HL-60 (cell line): ENCODE data around the gene FNDC3B.

Experiments
- DNase-seq, 2 experiments: peaks; one replicate each; pipeline ENCODE4 v3.0.0-alpha.2; 2010 to 2020; ENCODE audit warnings: low read depth in 1 of 2, low spot score in 1 of 2
- H3K27ac ChIP-seq: fragments of 250-450 bp; sonication (Bioruptor Pico); replicated peaks from 2 replicates; pipeline ENCODE4 v1.5.1; 2020; ENCODE audit warnings: mild to moderate bottlenecking, moderate library complexity
- H3K27me3 ChIP-seq: fragments of 250-450 bp; sonication (Bioruptor Pico); 2 replicates; pipeline ENCODE4 v1.5.1; 2021; ENCODE audit warnings: mild to moderate bottlenecking, moderate library complexity; ENCODE audit not compliant: insufficient read depth, poor library complexity, severe bottlenecking
- H3K4me3 ChIP-seq: replicated peaks from 2 replicates; pipeline ENCODE4 v1.5.1; 2011; ENCODE audit warnings: mild to moderate bottlenecking, control low read depth, low read length; ENCODE audit not compliant: insufficient read depth
- CTCF ChIP-seq: IDR thresholded peaks from one replicate; pipeline ENCODE4 v1.5.1; 2011; ENCODE audit warnings: low read length, control low read depth, inconsistent platforms; ENCODE audit not compliant: insufficient read depth
- GABPA ChIP-seq: IDR thresholded peaks from 2 replicates; pipeline ENCODE4 v1.6.1; 2012; ENCODE audit warnings: low read depth
- POLR2AphosphoS5 ChIP-seq: IDR thresholded peaks from 2 replicates; pipeline ENCODE4 v1.6.1; 2012; ENCODE audit warnings: low read depth
- REST ChIP-seq: IDR thresholded peaks from 2 replicates; pipeline ENCODE4 v1.6.1; 2012; ENCODE audit warnings: low read depth; ENCODE audit not compliant: insufficient replicate concordance
- SPI1 ChIP-seq: IDR thresholded peaks from 2 replicates; pipeline ENCODE4 v1.6.1; 2012; ENCODE audit warnings: low read depth, mild to moderate bottlenecking, borderline replicate concordance

Gene FNDC3B

GRCh38 chr3:172198428-172198827, 159.1 kb downstream of the FNDC3B start:
- no peak for TF ChIP-seq POLR2AphosphoS5
- TF ChIP-seq SPI1 = no peak
- no peak for TF ChIP-seq REST
- TF ChIP-seq GABPA = no peak
- TF ChIP-seq CTCF = no peak
- no peak overlapping the region for H3K4me3 ChIP-seq
- DNase-seq = no peak
- no peaks in the 10 kb centered on the region for H3K27me3 ChIP-seq
- H3K27ac ChIP-seq = no peak overlapping the region

DNA sequence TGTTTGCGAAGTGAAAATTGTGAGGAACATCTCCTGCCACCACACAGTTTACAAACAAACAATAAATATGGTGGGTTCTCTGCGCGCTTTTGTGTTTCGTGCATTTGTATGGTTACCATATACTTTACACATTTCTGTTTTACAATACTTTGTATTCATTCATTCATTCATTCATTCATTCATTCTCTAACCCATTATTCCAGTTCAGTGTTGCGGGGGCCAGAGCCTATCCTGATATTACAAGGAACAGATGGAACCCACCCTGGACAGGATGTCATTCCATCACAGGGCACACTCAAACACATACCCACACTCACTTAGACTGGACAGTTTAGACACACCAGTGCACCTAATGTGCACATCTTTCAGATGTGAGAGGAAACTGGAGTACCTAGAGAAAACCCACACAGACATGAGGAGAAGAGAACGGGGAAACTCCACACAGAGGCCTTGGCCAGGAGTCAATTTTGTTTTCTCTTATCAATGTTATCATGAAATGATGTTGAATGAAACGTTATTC, 160.5 kb downstream of the FNDC3B start:
- TF ChIP-seq POLR2AphosphoS5 = no peak
- no peak for TF ChIP-seq CTCF
- no peak for TF ChIP-seq SPI1
- TF ChIP-seq REST = no peak
- TF ChIP-seq GABPA = no peak

DNA sequence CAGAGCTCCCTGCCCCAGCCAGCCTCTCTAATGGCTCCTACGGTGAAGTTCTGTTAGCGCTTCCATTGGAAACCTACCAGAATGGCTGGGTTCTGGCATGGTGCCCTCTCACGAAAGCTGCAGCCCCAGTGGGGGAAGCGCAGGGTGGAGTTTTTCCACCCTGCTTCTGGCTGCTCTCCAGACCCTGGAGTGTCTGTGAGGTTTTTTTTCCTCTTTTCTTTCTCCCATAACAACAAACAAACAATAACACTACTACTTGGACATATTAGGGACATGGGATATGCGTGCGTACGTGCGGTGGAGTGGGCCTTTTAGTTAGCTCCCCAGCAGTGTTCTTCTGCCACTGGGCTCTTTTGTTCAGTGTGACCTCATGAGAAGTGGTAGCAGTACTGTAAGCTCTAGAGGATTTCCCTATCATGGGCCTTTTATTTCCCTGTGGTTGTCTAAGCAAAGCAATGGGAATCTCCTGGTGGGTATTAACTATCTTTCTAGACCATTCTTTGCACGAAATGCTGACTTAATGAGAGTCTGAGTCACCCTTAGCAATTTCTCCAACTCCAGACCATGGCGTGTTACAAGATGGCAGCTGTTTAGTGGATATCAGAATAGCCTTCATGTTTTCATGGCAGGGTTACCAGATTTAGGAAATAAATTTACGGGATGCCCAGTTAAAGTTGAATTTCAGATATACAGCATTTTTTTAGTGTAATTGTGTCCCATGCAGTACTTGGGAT, 161.9 kb downstream of the FNDC3B start:
- no peak overlapping the region for H3K4me3 ChIP-seq
- TF ChIP-seq GABPA (no peak), POLR2AphosphoS5 (peak; percentile 38; the same call in 1 of the 2 replicates)
- peak in 1 of 2 experiments; percentile 45 for DNase-seq
- H3K27me3 ChIP-seq = no peaks in the 10 kb centered on the region
- peak overlapping the region; percentile 55 for H3K27ac ChIP-seq

More for the DNA sequence above, 160.5 kb downstream of the FNDC3B start:
- H3K4me3 ChIP-seq = no peak overlapping the region
- DNase-seq = no peak
- H3K27ac ChIP-seq = peak overlapping the region; percentile 55
- no peaks in the 10 kb centered on the region for H3K27me3 ChIP-seq

DNA sequence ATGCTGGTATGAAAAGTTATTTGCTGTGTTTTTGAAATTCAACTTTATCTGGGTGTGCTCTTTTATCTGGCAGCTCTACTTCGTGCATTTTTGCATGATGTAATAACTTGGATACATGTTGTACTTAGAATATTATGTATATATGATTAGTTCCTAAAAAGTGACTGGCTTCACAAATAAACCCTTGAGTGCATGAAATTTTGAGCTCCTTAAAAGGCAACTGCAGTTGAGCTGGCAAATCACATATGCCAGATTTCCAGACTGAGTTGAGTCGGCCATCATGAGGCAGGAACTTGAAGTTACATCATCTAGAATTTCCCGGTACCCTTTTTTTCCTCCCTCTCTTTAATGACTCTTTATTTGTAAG, 162.5 kb downstream of the FNDC3B start:
- TF ChIP-seq GABPA (no peak), CTCF (no peak), REST (no peak), POLR2AphosphoS5 (no peak), SPI1 (no peak)
- H3K4me3 ChIP-seq = no peak overlapping the region
- no peaks in the 10 kb centered on the region for H3K27me3 ChIP-seq
- peak overlapping the region; percentile 55 for H3K27ac ChIP-seq
- peak in 1 of 2 experiments; percentile 23 for DNase-seq
